Colonic mucosa (tissue), 4 donors: Measurements from ENCODE around the gene RASAL2. TPM values are rescaled to one million over a fixed set of nuclear protein-coding genes. Genes with fewer than 3 reads are reported as not detected.

Experiments
- DNase-seq: peaks from one replicate; pipeline ENCODE4 v3.0.0-alpha.2; 2020
- H3K27ac ChIP-seq: fragments of 200-600 bp; one replicate; pipeline ENCODE4 v1.8.0; 2021
- H3K27me3 ChIP-seq: fragments of 200-600 bp; one replicate; pipeline ENCODE4 v1.8.0; 2021
- H3K36me3 ChIP-seq: fragments of 200-600 bp; one replicate; pipeline ENCODE4 v1.8.0; 2021
- H3K4me1 ChIP-seq: fragments of 200-600 bp; one replicate; pipeline ENCODE4 v1.8.0; 2021; ENCODE audit warnings: mild to moderate bottlenecking
- H3K4me3 ChIP-seq: fragments of 200-600 bp; one replicate; pipeline ENCODE4 v1.8.0; 2021
- H3K9ac ChIP-seq, 2 donors: one replicate each; pipeline ENCODE4 v1.7.0; 2013; ENCODE audit warnings: control low read depth in 2 of 2, low read depth in 2 of 2, low read length in 2 of 2
- H3K9me3 ChIP-seq: fragments of 200-600 bp; one replicate; pipeline ENCODE4 v1.8.0; 2021
- CTCF ChIP-seq: fragments of 200-600 bp; IDR thresholded peaks from one replicate; pipeline ENCODE4 v1.8.0; 2022; ENCODE audit warnings: antibody characterized with exemption, mild to moderate bottlenecking
- intact Hi-C: fragments of 100-400 bp; cut with DNase I; formaldehyde crosslinking; loops from one replicate; pipeline ENCODE4 v1.14.1; 2022
- total RNA-seq, 2 donors: library from RNA; stranded (reverse); fragmentation: NEBNext Ultra II Directional in 1 of 2; extraction: Animal tissue kit (Norgen Biotek cat#: 25700) in 1 of 2; gene quantifications; one replicate each; pipeline ENCODE4 v1.2.1, GENCODE V29; 2021
- donor health status: healthy.
- donor health status: DM: no; HTN: no; CAD: no.
- donor health status: DM: no; HTN: no; CAD: no.

RASAL2 gene
- total RNA-seq, 2 donors from 2014 or later: 9.7 to 11.8 TPM

- no peak overlapping the region for H3K4me3 ChIP-seq
- H3K27ac ChIP-seq: no peak overlapping the region
- H3K4me1 ChIP-seq: no peaks in the 10 kb centered on the region
- no peak for DNase-seq
- intact Hi-C loops: no loop called here
- H3K36me3 ChIP-seq: no peaks in the 10 kb centered on the region
- H3K27me3 ChIP-seq: no peaks in the 10 kb centered on the region
- no peak for TF ChIP-seq CTCF
- H3K9me3 ChIP-seq: no peaks in the 10 kb centered on the region
- no peak overlapping the region for H3K9ac ChIP-seq
Measured at GRCh38 chr1:178266113-178266512, 172.2 kb downstream of the RASAL2 start.

DNA sequence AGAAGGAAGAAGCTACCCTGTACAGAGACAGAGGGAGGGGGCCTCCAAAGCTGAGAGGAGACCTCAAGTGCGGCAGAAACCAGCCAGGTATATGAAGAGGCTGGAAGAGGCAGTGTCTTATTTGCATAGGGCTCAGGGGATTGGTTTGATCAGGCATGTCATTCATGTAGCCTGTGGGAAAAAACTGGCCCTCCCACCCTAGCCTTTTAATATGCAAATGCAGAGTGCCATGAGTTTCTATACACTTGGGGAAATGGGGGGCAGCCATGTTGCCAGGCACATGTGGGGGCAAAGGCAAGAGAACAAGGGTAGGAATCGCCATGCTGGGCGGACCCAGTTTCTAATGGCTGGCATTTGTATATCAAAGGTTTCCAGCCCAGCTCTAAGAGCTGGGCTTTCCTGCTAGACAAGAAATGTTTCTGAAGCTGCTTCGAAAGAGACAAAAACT lies 172.7 kb downstream of the RASAL2 start:
- Histone ChIP-seq H3K27ac (no peak overlapping the region), H3K36me3 (no peaks in the 10 kb centered on the region), H3K4me3 (no peak overlapping the region), H3K4me1 (no peaks in the 10 kb centered on the region), H3K9me3 (no peaks in the 10 kb centered on the region), H3K27me3 (no peaks in the 10 kb centered on the region), H3K9ac (no peak overlapping the region)
- DNase-seq: no peak
- intact Hi-C loops: no loop called here
- TF ChIP-seq CTCF: no peak

DNA sequence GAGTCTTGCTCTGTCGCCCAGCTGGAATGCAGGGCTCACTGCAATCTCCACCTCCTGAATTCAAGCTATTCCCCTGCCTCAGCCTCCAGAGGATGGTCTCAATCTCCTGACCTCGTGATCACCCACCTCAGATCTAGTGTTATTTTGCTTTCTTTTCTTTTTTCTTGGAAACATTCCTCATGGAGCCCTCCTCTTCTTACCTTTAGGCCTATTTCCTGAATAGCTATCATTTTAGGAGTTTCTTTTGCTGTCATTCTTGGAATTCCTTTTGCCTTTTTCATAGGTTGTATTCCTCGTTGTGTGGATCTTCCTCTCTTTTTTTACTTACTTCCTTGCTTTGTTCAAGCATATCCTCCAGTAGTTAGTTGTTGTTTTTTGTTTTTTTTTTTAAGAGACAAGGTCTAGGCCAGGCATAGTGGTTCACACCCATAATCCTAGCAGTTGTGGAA lies 173.8 kb downstream of the RASAL2 start:
- Histone ChIP-seq H3K4me1 (no peaks in the 10 kb centered on the region), H3K36me3 (no peaks in the 10 kb centered on the region), H3K4me3 (no peak overlapping the region), H3K9ac (no peak overlapping the region), H3K9me3 (no peaks in the 10 kb centered on the region), H3K27me3 (no peaks in the 10 kb centered on the region), H3K27ac (no peak overlapping the region)
- no peak for DNase-seq
- no peak for TF ChIP-seq CTCF
- intact Hi-C loops: no loop called here

GRCh38 chr1:178271471-178271870 lies 177.6 kb downstream of the RASAL2 start:
- TF ChIP-seq CTCF: no peak
- intact Hi-C loops: loop anchor here (10.0 kb wide), 1 partner anchor 317 kb away; no protein-coding TSS in a partner anchor
- Histone ChIP-seq H3K4me1 (no peaks in the 10 kb centered on the region), H3K27me3 (no peaks in the 10 kb centered on the region), H3K27ac (no peak overlapping the region), H3K4me3 (no peak overlapping the region), H3K9me3 (no peaks in the 10 kb centered on the region), H3K9ac (no peak overlapping the region), H3K36me3 (no peaks in the 10 kb centered on the region)
- no peak for DNase-seq

DNA sequence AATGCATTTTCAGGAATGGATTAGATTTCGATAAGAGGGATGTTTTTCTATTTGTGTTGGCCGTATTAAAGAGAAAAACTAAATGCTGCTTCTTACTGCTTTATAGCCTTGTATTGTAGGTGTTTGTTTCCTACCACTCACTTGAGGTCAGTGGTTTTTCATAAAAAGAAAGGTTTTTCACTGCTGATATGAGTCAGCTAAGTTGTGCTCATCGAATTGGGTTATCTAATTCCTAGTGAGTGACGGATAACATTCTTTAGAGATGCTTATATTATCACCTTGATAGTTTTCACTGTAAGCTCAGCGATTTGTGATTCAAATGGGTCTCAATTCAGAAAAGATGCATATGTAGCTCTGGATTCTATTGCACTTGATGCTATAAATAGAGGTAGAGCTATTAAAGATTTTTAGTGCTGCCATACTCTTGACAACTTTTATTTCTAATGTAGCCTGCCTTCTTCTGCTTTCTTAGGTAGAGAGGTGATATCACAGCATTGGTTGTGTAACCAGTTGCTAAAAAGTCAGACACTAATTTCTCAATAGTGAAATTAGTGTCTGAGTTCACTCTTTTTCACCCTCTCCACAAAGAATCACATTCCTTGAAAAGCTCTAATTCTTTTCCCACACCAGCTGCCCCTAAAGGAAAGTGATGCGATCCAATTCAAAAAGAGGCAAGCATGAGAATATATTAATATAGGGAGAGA lies 180.0 kb downstream of the RASAL2 start:
- Histone ChIP-seq H3K9ac (no peak overlapping the region), H3K4me1 (no peaks in the 10 kb centered on the region), H3K36me3 (no peaks in the 10 kb centered on the region), H3K27ac (no peak overlapping the region), H3K9me3 (no peaks in the 10 kb centered on the region), H3K27me3 (no peaks in the 10 kb centered on the region), H3K4me3 (no peak overlapping the region)
- intact Hi-C loops: loop anchor here (10.0 kb wide), 1 partner anchor 319 kb away; no protein-coding TSS in a partner anchor
- TF ChIP-seq CTCF: no peak
- no peak for DNase-seq
